ENCODE measurements around the gene TRPM3.

GRCh38 chr9:70593241-70593640 lies 528.2 kb downstream of the TRPM3 start:
- TF ChIP-seq, protein P1, sequence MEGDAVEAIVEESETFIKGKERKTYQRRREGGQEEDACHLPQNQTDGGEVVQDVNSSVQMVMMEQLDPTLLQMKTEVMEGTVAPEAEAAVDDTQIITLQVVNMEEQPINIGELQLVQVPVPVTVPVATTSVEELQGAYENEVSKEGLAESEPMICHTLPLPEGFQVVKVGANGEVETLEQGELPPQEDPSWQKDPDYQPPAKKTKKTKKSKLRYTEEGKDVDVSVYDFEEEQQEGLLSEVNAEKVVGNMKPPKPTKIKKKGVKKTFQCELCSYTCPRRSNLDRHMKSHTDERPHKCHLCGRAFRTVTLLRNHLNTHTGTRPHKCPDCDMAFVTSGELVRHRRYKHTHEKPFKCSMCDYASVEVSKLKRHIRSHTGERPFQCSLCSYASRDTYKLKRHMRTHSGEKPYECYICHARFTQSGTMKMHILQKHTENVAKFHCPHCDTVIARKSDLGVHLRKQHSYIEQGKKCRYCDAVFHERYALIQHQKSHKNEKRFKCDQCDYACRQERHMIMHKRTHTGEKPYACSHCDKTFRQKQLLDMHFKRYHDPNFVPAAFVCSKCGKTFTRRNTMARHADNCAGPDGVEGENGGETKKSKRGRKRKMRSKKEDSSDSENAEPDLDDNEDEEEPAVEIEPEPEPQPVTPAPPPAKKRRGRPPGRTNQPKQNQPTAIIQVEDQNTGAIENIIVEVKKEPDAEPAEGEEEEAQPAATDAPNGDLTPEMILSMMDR (IDR thresholded peaks at IDR 0.05 in 4 of 5, conservative IDR thresholded peaks at IDR 0.05 in 1 of 5) = no peak
- TF ChIP-seq POLR2A (IDR thresholded peaks at IDR 0.05) = no peak

All from gastrocnemius medialis (tissue), 4 donors.